HG02840 (cell line): Measurements from ENCODE around the gene MTCH1.

ENCODE experiments used
- ATAC-seq: cut with Tn5 transposase; IDR thresholded peaks from one replicate; pipeline ENCODE4 v1.9.1; 2021; ENCODE audit warnings: mild to moderate bottlenecking, moderate library complexity, moderate number of reproducible peaks; ENCODE audit not compliant: unreplicated experiment, low FRiP score

Gene MTCH1

GRCh38 chr6:36973190-36973589, 12.8 kb downstream of the MTCH1 start:
- ATAC-seq, result no peak

- no peak for ATAC-seq
Measured at GRCh38 chr6:36971921-36972673, 13.9 kb downstream of the MTCH1 start.

DNA sequence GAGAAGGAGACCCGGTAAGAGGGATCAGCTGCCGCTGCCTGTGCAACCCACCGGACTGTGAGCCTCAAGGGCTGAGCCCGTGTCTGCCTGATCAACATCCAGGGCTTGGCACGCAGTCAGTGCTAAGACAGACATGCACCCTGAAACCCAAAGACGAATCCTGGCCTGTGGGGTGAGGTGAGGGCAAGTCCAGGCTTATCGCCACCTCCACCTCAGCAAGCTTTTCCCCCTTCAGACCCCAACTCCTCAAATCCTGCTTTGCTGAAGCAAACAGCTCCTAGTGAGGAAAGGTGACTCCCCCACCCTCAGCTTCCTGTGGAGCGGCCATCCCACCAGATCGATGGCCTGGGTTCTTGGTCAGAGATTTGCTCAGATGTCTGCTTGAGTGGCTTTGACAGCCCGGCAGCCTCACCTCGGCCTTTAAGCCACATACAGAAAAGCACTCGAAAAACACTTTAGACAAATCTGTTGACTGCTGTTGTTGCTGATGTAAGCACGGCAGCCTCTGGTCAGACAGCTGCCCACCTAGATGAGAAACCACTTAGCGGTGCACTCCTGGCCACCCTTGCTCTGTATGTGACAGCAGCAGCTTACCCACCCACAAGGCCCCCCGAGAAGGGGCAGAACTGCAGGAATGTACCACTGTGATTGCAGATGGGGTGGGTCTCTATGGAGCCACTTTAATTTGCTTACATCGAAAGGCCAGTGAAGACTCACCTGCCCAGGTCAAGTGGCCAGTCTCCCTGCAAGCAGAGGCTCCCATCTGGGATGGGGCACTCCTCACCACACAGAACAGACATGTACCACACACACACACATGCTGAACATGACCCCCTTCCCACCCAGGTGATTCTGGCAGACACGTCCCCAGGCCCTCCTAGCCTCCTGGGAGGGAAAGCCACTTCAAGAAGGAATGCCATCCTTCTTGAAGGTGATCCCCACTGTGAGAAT, 14.8 kb downstream of the MTCH1 start:
- no peak for ATAC-seq

- no peak for ATAC-seq
Measured at GRCh38 chr6:36969988-36970891, 15.8 kb downstream of the MTCH1 start.

DNA sequence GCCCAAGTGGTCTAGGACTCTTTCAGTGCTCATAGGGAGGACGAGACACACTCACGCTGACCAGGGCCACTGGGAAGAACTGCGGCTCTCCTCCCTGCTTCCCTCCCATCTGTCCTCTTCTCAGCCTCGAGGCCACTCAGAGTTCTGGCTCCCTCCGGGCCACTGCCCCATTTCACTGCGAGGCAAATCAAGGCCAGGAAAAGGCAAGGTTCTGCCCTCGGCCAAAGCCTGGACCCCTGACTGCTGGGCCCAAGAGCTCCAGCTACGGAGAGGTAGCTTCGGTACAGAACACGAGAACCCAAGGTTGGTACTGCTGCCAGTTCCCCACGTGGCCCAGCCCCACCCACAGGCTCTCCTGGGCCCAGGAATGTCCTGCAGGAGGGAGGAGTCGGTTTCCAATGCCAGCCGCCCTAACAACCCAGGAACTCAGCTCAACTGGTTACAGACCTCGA, 16.7 kb downstream of the MTCH1 start:
- ATAC-seq, result no peak

GRCh38 chr6:36968266-36968977, 17.6 kb downstream of the MTCH1 start:
- ATAC-seq, result no peak

- no peak for ATAC-seq
Measured at GRCh38 chr6:36967757-36968156, 18.2 kb downstream of the MTCH1 start.

DNA sequence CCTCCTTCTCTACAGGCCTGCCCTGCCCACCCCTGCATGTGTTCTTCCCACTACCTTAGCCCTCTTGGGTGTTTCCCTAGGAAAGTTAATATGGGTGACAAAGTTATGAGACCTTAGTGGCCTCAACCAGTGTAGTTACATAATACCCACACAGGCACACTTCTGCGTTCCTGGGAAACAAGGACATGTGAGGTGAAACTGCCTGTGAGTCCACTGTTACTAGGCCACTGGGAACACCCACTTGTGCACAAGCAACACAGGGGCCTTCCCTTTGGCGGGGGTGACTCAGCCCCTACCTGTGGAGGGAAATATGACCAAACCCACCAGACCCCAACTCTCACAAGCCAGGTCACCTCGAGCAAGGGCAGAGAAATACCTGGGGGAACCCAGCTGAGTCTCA, 18.7 kb downstream of the MTCH1 start:
- ATAC-seq, result no peak

DNA sequence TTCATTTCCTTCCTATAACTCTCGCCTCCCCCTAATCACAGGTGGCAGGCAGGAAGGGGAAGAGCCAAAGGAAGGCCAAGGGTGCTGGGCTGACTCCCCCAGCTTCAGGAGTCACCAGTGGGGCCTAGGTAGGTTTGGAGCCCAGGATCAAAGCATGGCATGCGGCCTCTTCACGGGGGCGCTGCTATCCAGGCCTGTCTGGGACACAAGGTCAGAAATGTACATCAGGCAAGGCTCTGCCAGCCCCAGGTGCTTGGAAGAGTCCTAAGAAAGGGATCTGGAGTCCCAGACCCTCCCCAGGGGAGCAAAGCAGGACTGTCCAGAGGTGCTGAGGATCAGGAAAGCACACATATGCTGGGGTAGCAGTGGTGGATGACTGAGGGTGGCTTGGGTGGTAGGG, 21.1 kb downstream of the MTCH1 start:
- no peak for ATAC-seq

- no peak for ATAC-seq
Measured at GRCh38 chr6:36964349-36964748, 21.6 kb downstream of the MTCH1 start.

GRCh38 chr6:36963451-36964290, 22.3 kb downstream of the MTCH1 start:
- no peak for ATAC-seq

- ATAC-seq, result no peak
Measured at GRCh38 chr6:36962874-36963273, 23.1 kb downstream of the MTCH1 start.

- no peak for ATAC-seq
Measured at GRCh38 chr6:36961441-36962435, 24.3 kb downstream of the MTCH1 start.

DNA sequence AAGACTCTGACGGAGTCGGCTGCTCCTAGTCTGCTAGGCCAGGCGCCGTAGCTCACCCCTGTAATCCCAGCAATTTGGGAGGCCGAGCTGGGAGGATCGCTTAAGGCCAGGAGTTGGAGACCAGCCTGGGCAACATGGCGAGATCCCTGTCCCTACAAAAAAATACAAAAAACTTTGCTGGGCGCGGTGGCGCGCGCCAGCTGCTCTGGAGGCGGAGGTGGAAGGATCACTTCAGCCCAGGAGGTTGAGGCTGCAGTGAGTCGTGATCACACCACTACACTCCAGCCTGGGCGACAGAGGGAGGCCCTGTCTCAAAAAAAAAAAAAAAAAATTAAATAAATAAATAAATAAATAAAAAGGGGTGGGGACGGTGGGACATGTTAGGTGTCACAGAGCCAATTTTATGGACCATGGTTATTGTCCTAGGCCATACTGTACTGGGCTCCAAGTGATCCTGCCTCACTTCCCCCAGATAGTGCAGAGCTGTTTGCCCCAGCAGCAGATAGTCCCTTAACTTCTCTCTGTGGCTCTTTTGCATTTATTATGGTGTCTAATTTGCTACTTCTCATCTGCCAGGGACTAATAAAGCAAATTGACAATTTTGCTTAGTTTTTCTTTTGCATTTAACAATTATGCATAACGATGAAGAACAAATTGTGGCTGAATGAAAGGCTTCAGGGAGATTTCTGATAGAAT, 26.3 kb downstream of the MTCH1 start:
- ATAC-seq, result no peak

GRCh38 chr6:36958775-36959554, 27.0 kb downstream of the MTCH1 start:
- ATAC-seq, result no peak

- no peak for ATAC-seq
Measured at GRCh38 chr6:36957773-36958271, 28.2 kb downstream of the MTCH1 start.
